Central memory CD8-positive, alpha-beta T cell (primary cell): Measurements from ENCODE around the gene SPHKAP.

Experiments
- ATAC-seq: fragments of 150-1000 bp; cut with Tn5 transposase; replicated peaks from 2 replicates; pipeline ENCODE4 v1.10.0; 2022; ENCODE audit warnings: mild to moderate bottlenecking, moderate FRiP score, moderate number of reproducible peaks; ENCODE audit not compliant: poor library complexity, severe bottlenecking; ENCODE audit errors: extremely low read depth
- DNase-seq, 2 donors: peaks; one replicate each; pipeline ENCODE4 v3.0.0; 2021; ENCODE audit warnings: low spot score in 2 of 2
- H3K27ac Mint-ChIP-seq: one replicate; pipeline ENCODE4 v1.8.0; 2022; ENCODE audit warnings: low read depth, mild to moderate bottlenecking, moderate library complexity, mixed read lengths
- H3K27me3 Mint-ChIP-seq: one replicate; pipeline ENCODE4 v1.8.0; 2022; ENCODE audit warnings: mixed read lengths
- H3K36me3 Mint-ChIP-seq: one replicate; pipeline ENCODE4 v1.8.0; 2022; ENCODE audit warnings: mild to moderate bottlenecking, moderate library complexity, mixed read lengths; ENCODE audit not compliant: insufficient read depth
- H3K4me1 Mint-ChIP-seq: one replicate; pipeline ENCODE4 v1.8.0; 2022; ENCODE audit warnings: mixed read lengths
- H3K4me3 Mint-ChIP-seq: one replicate; pipeline ENCODE4 v1.8.0; 2022; ENCODE audit warnings: mild to moderate bottlenecking, moderate library complexity, mixed read lengths
- H3K9me3 Mint-ChIP-seq: one replicate; pipeline ENCODE4 v1.8.0; 2022; ENCODE audit warnings: mixed read lengths

SPHKAP gene

GRCh38 chr2:228059735-228060134, 121.8 kb downstream of the SPHKAP start:
- DNase-seq (no peak), ATAC-seq (no peak)
- no peak overlapping the region for H3K4me3 Mint-ChIP-seq
- H3K4me1 Mint-ChIP-seq: no peaks in the 10 kb centered on the region
- no peaks in the 10 kb centered on the region for H3K36me3 Mint-ChIP-seq
- no peak overlapping the region for H3K27ac Mint-ChIP-seq
- H3K27me3 Mint-ChIP-seq: no peaks in the 10 kb centered on the region
- H3K9me3 Mint-ChIP-seq: peaks cover 12% of the 10 kb centered on the region

GRCh38 chr2:228056293-228057097, 125.0 kb downstream of the SPHKAP start:
- DNase-seq: no peak
- Mint-ChIP-seq H3K9me3 (peaks cover 19% of the 10 kb centered on the region), H3K4me3 (no peak overlapping the region), H3K27me3 (no peaks in the 10 kb centered on the region), H3K27ac (no peak overlapping the region), H3K4me1 (no peaks in the 10 kb centered on the region), H3K36me3 (no peaks in the 10 kb centered on the region)
- no peak for ATAC-seq

GRCh38 chr2:228048838-228049490, 132.5 kb downstream of the SPHKAP start:
- Mint-ChIP-seq H3K4me3 (no peak overlapping the region), H3K4me1 (no peaks in the 10 kb centered on the region), H3K36me3 (no peaks in the 10 kb centered on the region), H3K27ac (no peak overlapping the region), H3K9me3 (peaks cover 3% of the 10 kb centered on the region), H3K27me3 (no peaks in the 10 kb centered on the region)
- DNase-seq: no peak
- ATAC-seq: no peak

- H3K9me3 Mint-ChIP-seq: peaks cover 9% of the 10 kb centered on the region
- H3K4me1 Mint-ChIP-seq: no peaks in the 10 kb centered on the region
- DNase-seq (no peak), ATAC-seq (no peak)
- no peaks in the 10 kb centered on the region for H3K36me3 Mint-ChIP-seq
- no peak overlapping the region for H3K4me3 Mint-ChIP-seq
- no peak overlapping the region for H3K27ac Mint-ChIP-seq
- no peaks in the 10 kb centered on the region for H3K27me3 Mint-ChIP-seq
These were observed 140.5 kb downstream of the SPHKAP start for GRCh38 chr2:228040995-228041394.

GRCh38 chr2:228039752-228040534, 141.5 kb downstream of the SPHKAP start:
- H3K27ac Mint-ChIP-seq: no peak overlapping the region
- no peak overlapping the region for H3K4me3 Mint-ChIP-seq
- H3K4me1 Mint-ChIP-seq: no peaks in the 10 kb centered on the region
- no peak for ATAC-seq
- H3K36me3 Mint-ChIP-seq: no peaks in the 10 kb centered on the region
- no peaks in the 10 kb centered on the region for H3K27me3 Mint-ChIP-seq
- no peak for DNase-seq
- H3K9me3 Mint-ChIP-seq: peaks cover 9% of the 10 kb centered on the region

- H3K4me3 Mint-ChIP-seq: no peak overlapping the region
- peaks cover 9% of the 10 kb centered on the region for H3K9me3 Mint-ChIP-seq
- ATAC-seq (no peak), DNase-seq (no peak)
- no peaks in the 10 kb centered on the region for H3K36me3 Mint-ChIP-seq
- no peak overlapping the region for H3K27ac Mint-ChIP-seq
- no peaks in the 10 kb centered on the region for H3K27me3 Mint-ChIP-seq
- no peaks in the 10 kb centered on the region for H3K4me1 Mint-ChIP-seq
These were observed 142.5 kb downstream of the SPHKAP start for GRCh38 chr2:228038967-228039366.

- H3K4me1 Mint-ChIP-seq: no peaks in the 10 kb centered on the region
- peaks cover 17% of the 10 kb centered on the region for H3K9me3 Mint-ChIP-seq
- H3K4me3 Mint-ChIP-seq: no peak overlapping the region
- no peak for ATAC-seq
- H3K27me3 Mint-ChIP-seq: no peaks in the 10 kb centered on the region
- no peaks in the 10 kb centered on the region for H3K36me3 Mint-ChIP-seq
- no peak overlapping the region for H3K27ac Mint-ChIP-seq
- no peak for DNase-seq
These were observed 143.6 kb downstream of the SPHKAP start for GRCh38 chr2:228037915-228038314.

GRCh38 chr2:228023619-228024018, 157.9 kb downstream of the SPHKAP start:
- peaks cover 18% of the 10 kb centered on the region for H3K9me3 Mint-ChIP-seq
- H3K4me1 Mint-ChIP-seq: no peaks in the 10 kb centered on the region
- no peaks in the 10 kb centered on the region for H3K27me3 Mint-ChIP-seq
- ATAC-seq (no peak), DNase-seq (no peak)
- no peak overlapping the region for H3K27ac Mint-ChIP-seq
- H3K36me3 Mint-ChIP-seq: no peaks in the 10 kb centered on the region
- no peak overlapping the region for H3K4me3 Mint-ChIP-seq

- Mint-ChIP-seq H3K27ac (no peak overlapping the region), H3K4me1 (no peaks in the 10 kb centered on the region), H3K36me3 (no peaks in the 10 kb centered on the region), H3K9me3 (peaks cover 10% of the 10 kb centered on the region), H3K4me3 (no peak overlapping the region), H3K27me3 (no peaks in the 10 kb centered on the region)
- no peak for ATAC-seq
- DNase-seq: no peak
These were observed 163.2 kb downstream of the SPHKAP start for GRCh38 chr2:228018311-228018710.

- peaks cover 10% of the 10 kb centered on the region for H3K9me3 Mint-ChIP-seq
- no peaks in the 10 kb centered on the region for H3K36me3 Mint-ChIP-seq
- H3K27ac Mint-ChIP-seq: no peak overlapping the region
- no peaks in the 10 kb centered on the region for H3K27me3 Mint-ChIP-seq
- ATAC-seq (no peak), DNase-seq (no peak)
- no peaks in the 10 kb centered on the region for H3K4me1 Mint-ChIP-seq
- H3K4me3 Mint-ChIP-seq: no peak overlapping the region
These were observed 163.7 kb downstream of the SPHKAP start for GRCh38 chr2:228017784-228018183.

GRCh38 chr2:228016402-228016801, 165.1 kb downstream of the SPHKAP start:
- Mint-ChIP-seq H3K9me3 (peaks cover under 1% of the 10 kb centered on the region), H3K4me1 (no peaks in the 10 kb centered on the region), H3K27ac (no peak overlapping the region), H3K27me3 (no peaks in the 10 kb centered on the region), H3K36me3 (no peaks in the 10 kb centered on the region), H3K4me3 (no peak overlapping the region)
- DNase-seq: no peak
- no peak for ATAC-seq

GRCh38 chr2:228015741-228016140, 165.7 kb downstream of the SPHKAP start:
- H3K9me3 Mint-ChIP-seq: no peaks in the 10 kb centered on the region
- no peak for ATAC-seq
- no peak for DNase-seq
- H3K27ac Mint-ChIP-seq: no peak overlapping the region
- H3K36me3 Mint-ChIP-seq: no peaks in the 10 kb centered on the region
- H3K4me3 Mint-ChIP-seq: no peak overlapping the region
- no peaks in the 10 kb centered on the region for H3K27me3 Mint-ChIP-seq
- no peaks in the 10 kb centered on the region for H3K4me1 Mint-ChIP-seq
